Measurements from ENCODE around the gene AFG3L2.

Gene AFG3L2

DNA sequence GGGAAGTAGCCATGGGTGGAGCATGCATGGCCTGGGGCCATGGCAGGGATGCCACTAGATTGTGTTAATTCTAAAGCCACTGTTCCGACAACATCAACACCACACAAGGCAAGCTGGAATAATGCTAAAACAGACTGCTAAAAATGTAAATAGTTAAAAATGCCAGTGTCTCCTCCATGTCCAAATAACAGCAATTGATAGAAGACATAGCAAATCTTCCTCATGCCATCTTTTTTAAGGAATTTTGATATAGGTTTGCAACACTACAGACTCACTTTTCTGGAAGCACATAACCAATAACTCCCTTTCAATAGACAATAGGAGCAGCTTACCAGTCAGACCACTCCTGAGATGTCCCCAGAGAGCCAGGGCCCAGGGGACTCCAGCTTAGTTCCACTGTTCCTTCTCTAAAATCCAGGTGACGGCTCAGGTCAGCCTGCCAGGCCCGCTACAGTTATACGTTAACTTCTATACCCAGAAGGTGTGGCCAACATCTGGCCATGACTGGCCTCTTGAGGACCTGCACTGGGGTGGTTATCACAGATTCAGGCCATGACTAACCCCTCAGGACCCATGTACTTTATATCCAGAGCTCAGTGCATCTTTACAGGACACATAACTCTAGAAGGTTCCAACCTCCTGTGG, 48.7 kb downstream of the AFG3L2 start:
- no peak for DNase-seq (ENCODE audit: low read depth, low spot score)
- H3K27ac ChIP-seq: peak overlapping the region; percentile 57

DNA sequence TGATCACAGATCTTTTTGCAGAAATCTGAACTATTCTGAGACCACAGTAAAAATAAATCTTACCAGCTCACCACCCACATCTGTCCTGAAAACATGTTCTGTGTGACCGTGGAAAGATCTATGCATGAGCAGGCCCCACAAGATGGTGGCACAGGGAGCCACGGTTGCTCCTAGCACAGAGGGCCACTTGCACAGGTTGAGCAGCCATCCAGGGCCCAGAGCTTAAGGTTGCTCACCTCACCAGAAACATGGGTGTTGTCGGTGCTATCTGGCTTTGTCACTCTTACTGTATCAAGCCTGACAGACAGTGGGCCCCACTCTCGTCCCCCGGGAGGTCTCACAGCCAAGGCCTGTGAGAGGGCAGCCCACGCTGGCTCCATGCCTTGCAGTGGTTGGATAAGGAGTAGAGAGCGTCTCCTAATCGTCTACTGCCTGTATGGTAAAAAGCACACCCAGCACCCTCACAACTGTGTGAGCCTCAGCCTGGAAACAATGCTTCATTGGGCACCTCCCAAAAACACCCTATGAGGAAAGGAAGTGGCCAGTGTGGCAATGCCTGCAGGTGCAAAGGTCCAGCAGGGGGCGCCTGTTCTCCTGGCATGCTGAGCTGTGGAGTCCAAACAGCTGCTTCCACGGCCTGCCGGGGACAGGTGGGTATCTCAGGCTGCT, 49.4 kb downstream of the AFG3L2 start:
- H3K27ac ChIP-seq: peak overlapping the region; percentile 57
- DNase-seq (ENCODE audit: low read depth, low spot score): no peak

DNA sequence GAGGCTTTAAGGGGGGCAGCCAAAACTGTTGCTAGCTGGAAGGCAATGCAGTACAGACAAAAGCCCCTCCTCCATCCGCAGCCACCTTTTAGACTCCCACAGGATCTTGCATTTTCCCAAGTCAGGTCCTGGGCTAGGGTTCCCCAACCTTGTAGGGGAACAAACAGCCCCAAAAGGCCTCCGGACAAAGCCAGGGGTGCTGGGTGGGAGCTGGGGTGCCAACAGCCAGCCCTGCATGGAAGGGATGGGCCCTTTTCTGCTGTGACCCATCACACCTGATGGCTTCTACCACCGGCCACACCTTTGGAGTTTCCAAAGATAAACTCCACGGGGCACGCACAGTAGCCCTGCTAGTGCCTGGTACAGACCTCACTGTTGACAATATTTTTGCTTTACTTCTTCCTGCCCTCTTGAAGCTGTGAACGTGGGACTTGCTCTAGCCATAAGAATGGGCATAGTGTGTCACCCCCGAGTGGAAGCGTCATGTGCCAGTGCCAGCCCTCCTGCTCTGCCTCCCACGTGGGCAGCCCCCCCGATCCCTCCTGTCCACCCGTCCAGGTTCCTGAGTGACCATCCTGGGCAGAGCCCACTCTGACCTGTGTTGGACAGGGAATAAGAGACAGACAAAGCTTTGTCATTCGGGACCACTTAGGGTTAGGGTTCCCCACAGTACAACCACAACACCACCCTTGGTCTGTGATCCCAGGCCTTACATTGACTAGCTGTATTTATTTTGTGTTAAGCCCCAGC, 50.1 kb downstream of the AFG3L2 start:
- DNase-seq (ENCODE audit: low read depth, low spot score): no peak
- peak overlapping the region; percentile 57 for H3K27ac ChIP-seq

DNA sequence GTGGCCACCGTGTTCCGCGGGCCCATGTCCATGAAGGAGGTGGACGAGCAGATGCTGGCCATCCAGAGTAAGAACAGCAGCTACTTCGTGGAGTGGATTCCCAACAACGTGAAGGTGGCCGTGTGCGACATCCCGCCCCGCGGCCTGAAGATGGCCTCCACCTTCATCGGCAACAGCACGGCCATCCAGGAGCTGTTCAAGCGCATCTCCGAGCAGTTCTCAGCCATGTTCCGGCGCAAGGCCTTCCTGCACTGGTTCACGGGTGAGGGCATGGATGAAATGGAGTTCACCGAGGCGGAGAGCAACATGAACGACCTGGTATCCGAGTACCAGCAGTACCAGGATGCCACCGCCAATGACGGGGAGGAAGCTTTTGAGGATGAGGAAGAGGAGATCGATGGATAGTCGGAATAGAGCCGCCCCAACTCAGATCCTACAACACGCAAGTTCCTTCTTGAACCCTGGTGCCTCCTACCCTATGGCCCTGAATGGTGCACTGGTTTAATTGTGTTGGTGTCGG, 51.2 kb downstream of the AFG3L2 start:
- no peak overlapping the region for H3K27ac ChIP-seq
- no peak for DNase-seq (ENCODE audit: low read depth, low spot score)

DNA sequence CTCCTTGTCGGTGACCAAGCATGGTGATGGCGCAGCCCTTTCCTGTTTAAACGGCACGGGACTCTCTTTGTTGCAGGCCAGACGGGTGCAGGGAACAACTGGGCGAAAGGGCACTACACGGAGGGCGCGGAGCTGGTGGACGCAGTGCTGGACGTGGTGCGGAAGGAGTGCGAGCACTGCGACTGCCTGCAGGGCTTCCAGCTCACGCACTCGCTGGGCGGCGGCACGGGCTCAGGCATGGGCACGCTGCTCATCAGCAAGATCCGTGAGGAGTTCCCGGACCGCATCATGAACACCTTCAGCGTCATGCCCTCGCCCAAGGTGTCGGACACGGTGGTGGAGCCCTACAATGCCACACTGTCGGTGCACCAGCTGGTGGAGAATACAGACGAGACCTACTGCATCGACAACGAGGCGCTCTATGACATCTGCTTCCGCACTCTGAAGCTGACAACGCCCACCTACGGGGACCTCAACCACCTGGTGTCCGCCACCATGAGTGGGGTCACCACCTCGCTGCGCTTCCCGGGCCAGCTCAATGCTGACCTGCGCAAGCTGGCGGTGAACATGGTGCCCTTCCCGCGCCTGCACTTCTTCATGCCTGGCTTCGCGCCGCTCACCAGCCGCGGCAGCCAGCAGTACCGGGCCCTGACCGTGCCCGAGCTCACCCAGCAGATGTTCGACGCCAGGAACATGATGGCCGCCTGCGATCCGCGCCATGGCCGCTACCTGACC, 51.9 kb downstream of the AFG3L2 start:
- no peak overlapping the region for H3K27ac ChIP-seq
- no peak for DNase-seq (ENCODE audit: low read depth, low spot score)

DNA sequence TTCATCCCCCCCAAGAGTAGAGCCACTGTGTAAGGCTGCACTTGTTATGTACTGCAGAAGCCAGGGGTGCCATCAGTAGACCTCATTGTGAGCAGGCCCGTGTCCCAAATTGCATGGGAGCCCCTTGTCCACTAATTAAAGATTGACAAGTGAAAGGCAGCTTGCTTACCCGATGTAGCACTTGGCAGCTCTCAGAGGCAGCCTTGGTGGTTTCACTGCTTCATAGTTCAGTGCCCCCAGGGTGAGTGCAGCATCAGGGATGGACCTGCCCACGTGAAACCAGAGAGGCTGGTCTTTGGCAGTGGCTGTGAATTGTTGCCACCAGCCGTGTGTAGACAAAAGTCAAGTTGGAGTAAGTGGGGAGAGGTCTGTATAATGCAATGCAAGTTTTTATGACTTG, 55.7 kb downstream of the AFG3L2 start:
- peak overlapping the region; percentile 11 for H3K27ac ChIP-seq
- no peak for DNase-seq (ENCODE audit: low read depth, low spot score)

DNA sequence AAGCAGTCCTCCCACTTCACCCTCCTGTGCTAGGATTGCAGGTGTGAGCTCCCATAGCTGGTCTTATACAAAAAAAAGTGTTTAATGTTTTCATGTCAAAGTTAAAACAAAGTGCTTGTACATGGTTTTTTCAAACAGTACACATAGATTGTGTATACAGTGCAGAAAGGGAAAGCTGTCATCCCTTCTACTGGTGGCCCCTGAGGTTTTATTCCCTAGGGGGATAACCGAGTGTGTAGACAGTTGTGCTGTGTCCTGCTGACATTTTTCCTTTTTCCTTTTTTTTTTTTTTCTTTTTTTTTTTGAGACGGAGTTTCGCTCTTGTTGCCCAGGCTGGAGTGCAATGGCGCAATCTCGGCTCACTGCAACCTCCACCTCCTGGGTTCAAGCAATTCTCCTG, 58.2 kb downstream of the AFG3L2 start:
- no peak for DNase-seq (ENCODE audit: low read depth, low spot score)
- peak overlapping the region; percentile 26 for H3K27ac ChIP-seq

DNA sequence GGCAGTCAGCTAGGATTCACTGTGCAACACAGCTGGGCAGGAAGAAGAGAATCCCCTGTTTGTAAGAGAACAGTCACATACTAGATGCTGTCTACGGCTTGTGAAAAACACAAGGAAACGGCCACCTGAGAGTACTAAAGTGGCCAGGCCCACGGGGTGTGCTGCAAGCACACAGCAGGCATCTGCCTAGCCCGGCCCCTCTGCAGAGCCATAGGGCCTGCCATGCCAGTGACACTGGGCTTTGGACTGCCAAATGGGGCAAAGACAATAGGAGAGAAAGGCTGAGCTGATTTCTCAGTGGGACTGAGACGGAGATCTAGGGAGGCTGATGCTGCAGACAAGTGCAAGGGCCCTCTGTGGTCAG, 58.7 kb downstream of the AFG3L2 start:
- DNase-seq (ENCODE audit: low read depth, low spot score): no peak
- peak overlapping the region; percentile 26 for H3K27ac ChIP-seq

DNA sequence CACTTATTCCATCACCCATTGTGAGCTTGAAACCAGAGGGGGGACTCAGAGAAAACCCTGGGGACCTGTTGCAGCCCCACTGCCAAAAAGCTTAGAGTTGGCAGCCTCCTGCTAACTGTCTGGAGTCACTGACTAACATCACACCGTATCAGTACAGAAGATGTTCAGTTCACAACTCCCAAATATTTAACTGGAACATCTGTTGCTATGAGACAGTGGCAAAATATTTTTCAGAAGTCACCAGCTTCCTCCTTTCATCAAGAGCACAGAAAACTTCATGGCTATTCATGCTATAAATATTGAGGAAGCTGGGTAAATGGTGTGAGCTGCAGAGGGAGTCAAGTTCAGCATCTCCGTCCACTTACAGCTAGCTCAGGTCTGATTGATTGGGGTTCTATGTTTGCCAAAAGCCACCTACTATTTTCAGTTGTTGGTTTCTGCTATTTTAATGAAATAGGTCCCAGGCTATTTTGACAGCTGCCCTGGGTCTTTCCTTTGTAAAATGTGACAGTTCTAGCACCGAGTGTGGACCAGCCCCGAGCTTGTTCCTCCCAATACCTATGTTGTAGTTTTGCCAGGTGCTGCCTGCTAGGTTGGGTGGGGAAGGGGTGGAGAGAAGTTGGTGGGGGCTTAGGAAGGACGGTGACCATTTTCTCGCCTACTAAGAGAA, 59.2 kb downstream of the AFG3L2 start:
- DNase-seq (ENCODE audit: low read depth, low spot score): no peak
- peak overlapping the region; percentile 26 for H3K27ac ChIP-seq

DNA sequence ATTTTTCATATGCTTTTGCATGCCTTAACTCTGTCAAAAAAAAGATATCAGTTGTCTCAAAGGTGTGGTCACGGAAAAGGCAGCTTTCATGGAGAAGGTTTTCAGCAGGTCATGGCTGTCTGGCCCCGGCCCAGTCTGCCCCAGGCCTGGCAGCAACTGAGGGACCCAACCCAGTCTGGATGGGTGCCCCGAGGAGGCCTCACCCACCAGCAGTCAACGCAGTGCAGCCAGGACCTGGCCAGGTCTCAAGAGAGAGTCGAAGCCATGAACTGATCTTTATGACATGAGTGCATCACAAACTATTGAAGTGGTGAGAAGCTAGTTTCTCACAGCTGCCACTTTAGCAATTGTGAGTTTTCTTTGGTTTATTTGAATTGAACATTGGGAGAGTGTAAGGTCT, 61.1 kb downstream of the AFG3L2 start:
- peak overlapping the region; percentile 97 for H3K27ac ChIP-seq
- no peak for DNase-seq (ENCODE audit: low read depth, low spot score)

DNA sequence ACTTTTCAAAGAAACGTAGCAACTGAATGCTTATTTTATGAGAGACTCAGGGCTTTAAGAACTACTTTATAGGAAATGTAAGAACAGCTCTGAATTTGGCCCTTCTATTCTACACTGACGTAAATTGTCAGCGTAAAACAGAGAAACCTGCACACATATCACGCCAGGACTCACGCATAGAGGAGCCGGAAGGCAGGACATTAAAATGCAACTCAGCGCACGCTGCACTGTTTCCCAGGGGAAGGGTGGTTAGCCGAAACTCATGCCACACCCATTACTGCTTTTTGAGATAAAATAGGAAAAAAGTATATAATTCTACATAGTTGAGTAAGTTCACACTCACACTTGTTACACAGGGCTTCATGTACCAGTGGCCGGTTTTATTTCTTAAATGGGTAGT, 61.5 kb downstream of the AFG3L2 start:
- DNase-seq (ENCODE audit: low read depth, low spot score): no peak
- peak overlapping the region; percentile 97 for H3K27ac ChIP-seq

DNA sequence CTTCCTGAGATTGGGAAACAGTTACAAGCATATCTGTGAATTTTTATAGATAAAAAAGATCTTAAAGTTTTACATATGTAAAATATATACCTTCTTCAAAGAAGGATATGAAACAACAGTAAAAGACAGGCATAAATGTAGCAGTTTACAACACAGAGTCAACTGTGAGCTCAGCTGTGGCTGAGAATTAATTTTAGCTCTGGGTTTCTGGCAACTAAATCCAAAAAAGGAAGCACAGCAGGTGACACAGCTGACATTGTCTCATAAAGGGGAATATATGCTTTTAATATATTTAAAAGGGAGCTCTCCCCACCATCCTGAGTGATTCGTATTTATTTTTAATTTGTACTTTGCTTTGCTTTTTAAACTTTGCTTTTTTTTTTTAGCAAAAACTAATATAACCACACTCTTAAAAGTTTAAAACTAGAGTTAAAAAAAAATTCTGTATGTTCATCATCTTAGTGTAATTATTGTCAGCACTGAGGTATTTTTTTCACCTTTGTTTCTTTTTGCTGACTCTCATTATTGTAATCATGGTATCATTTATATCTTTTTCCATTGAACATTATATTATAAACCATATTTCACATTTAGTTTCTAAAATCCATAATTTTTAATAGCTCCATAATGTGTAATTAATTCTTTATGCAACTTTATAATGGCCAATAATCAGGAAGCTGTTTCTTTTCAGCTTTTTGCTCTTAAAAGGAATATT, 62.3 kb downstream of the AFG3L2 start:
- H3K27ac ChIP-seq: peak overlapping the region; percentile 97
- DNase-seq (ENCODE audit: low read depth, low spot score): no peak

DNA sequence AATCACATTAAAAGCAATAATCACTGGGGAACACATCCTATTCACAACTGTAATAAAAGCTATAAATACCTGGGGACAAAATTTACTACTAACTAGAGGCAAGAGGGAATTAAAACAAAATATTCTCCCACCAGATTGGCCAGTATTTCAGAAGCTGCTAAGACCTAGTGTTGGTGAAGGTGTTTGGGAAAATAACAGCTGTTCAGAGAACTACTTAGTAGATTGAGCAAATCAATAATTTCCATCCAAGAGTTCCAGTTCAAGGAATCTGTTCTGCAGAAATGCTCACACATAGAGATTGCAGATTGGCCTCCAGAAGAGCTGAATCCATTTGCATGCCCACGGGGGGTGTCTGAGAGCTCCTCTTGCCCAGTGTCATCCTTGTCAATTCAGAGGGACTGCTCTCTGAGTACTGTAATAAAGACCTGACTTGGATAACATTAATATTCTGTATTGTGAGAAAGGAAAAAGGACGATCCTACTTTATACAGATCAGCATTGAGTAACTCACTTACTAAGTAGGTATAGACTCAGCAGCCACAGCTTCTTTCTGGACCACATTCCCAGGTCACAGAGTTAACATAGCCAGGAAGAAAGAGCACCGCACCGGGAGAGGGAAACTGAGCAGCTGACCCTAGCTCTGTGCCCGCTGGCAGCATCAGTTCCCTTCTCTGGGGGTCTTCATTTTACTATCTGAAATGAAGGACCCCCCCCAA, 63.3 kb downstream of the AFG3L2 start:
- peak overlapping the region; percentile 97 for H3K27ac ChIP-seq
- DNase-seq (ENCODE audit: low read depth, low spot score): no peak

DNA sequence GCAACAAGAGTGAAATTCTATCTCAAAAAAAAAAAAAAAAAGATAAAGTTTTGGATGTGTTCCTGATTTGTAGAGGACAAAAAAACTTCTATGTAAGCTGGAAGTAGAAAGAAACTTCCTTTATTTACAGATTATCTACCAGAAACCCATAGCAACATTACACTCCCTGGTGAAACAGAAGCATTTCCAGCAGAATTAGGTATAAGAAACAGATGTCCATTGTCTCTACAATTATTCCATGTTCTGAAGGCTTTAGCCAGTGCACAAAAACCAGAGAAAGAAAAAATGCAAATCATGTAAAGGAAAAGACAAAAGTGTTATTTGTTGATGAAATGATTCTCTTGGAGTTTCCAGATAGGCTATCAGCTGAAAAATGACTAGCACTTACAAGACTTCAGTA, 64.1 kb downstream of the AFG3L2 start:
- peak overlapping the region; percentile 97 for H3K27ac ChIP-seq

DNA sequence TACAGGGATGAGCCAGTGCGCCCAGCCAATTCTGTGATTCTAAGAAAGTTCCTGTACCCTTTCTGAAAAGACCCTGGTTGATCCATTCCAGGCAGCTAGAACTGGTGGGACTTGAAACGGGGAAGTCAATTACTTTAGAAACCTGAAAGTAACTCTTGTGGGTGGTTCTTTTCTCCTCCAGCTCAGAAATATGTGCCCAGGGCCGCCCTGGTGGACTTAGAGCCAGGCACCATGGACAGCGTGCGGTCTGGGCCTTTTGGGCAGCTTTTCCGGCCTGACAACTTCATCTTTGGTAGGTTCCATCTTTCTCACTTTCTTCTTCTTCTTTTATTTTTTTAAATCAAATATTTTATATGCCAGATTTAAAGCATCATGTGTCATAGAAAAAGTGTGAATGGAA, 66.3 kb downstream of the AFG3L2 start:
- DNase-seq (ENCODE audit: low read depth, low spot score): no peak
- peak overlapping the region; percentile 97 for H3K27ac ChIP-seq

More for the DNA sequence above, 64.1 kb downstream of the AFG3L2 start:
- DNase-seq (ENCODE audit: low read depth, low spot score): no peak

DNA sequence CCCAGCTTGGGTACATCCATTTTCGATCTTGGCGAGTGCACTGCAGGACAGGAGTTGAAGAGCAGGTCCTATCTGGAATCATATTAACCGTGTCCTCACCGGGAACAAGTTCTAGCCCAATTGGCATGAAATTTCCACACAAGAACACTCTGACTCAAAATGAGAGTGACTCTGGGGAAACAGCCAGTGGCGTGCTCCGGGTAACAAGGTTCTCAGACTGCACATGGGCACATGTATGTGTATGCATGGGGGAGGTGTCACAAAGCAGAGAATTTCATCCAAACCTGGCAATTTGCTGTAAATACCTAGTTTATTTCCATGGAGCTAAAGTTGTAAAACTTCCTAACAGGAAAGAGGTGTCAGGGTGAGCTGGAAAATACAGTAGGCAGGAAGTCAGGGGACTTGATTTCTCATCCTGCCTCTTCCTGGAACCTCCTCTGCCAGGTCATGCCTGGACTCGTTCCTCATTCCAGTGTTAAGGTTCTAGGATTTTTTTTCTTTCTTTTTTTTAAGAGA, 67.3 kb downstream of the AFG3L2 start:
- no peak for DNase-seq (ENCODE audit: low read depth, low spot score)
- peak overlapping the region; percentile 97 for H3K27ac ChIP-seq

DNA sequence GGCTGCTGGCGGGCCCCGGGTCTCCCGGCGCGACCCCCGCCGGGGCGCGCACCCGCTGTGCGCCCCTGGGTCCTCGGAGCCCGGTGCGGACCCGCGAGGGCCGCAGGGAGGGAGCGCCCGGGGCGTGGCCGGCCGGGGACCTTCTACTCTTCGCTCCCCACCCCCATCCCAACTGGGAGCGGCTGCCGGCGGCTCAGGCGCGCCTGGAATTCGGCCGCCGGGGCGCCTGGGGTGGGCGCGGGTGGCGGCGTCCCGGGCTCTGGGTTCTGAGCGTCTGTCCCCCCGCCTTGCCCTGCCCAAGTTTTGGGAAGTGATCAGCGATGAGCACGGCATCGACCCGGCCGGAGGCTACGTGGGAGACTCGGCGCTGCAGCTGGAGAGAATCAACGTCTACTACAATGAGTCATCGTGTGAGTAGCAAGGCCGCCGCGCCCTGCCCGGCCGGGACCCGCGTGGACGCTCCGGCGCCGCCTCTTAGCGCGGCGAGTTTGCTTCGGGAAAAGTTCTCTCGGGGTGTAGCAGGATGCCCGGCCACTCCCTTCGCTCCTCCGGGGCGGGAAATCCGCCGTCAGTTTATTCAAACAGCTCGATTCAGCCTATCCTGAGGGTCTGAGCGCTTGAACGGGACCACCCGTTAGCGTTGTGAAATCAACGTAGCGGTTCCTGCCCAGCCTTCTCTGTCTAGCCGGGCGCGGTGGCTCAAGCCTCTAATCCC, 68.5 kb downstream of the AFG3L2 start:
- DNase-seq (ENCODE audit: low read depth, low spot score): no peak
- peak overlapping the region; percentile 97 for H3K27ac ChIP-seq
